HEK293 (cell line): ENCODE measurements around the gene ASF1A.
"Not testable (repeated sequence)": the region's sequence is repeated elsewhere in the genome, so short reads cannot be mapped to it uniquely, and the experiment has no call there.

Experiments
- GLIS2 ChIP-seq: fragments of 450-650 bp; formaldehyde crosslinking; IDR thresholded peaks from 2 replicates; pipeline ENCODE4 v1.5.1; 2016; ENCODE audit warnings: missing biosample characterization, missing genetic modification characterization
- MZF1 ChIP-seq: fragments of 450-650 bp; formaldehyde crosslinking; IDR thresholded peaks from 2 replicates; pipeline ENCODE4 v1.5.1; 2017; ENCODE audit warnings: missing biosample characterization, missing genetic modification characterization, borderline replicate concordance
- YY1 ChIP-seq: fragments of 450-650 bp; formaldehyde crosslinking; IDR thresholded peaks from 2 replicates; pipeline ENCODE4 v1.5.1; 2018; ENCODE audit warnings: missing biosample characterization, missing genetic modification characterization
- ZFP3 ChIP-seq: fragments of 450-650 bp; formaldehyde crosslinking; IDR thresholded peaks from 2 replicates; pipeline ENCODE4 v1.5.1; 2016; ENCODE audit warnings: low read depth, missing biosample characterization, missing genetic modification characterization
- ZNF121 ChIP-seq: fragments of 450-650 bp; formaldehyde crosslinking; IDR thresholded peaks from 2 replicates; pipeline ENCODE4 v1.5.1; 2016; ENCODE audit warnings: missing biosample characterization, missing genetic modification characterization
- ZNF19 ChIP-seq: fragments of 450-650 bp; formaldehyde crosslinking; IDR thresholded peaks from 2 replicates; pipeline ENCODE4; 2016; ENCODE audit warnings: missing biosample characterization, missing genetic modification characterization, low read depth
- ZNF426 ChIP-seq: fragments of 450-650 bp; formaldehyde crosslinking; IDR thresholded peaks from 2 replicates; pipeline ENCODE4 v1.5.1; 2017; ENCODE audit warnings: missing biosample characterization, missing genetic modification characterization, mild to moderate bottlenecking, inconsistent platforms, moderate library complexity
- ZNF48 ChIP-seq: fragments of 450-650 bp; formaldehyde crosslinking; IDR thresholded peaks from 2 replicates; pipeline ENCODE4 v1.5.1; 2016; ENCODE audit warnings: missing biosample characterization, missing genetic modification characterization
- ZNF639 ChIP-seq: fragments of 450-650 bp; formaldehyde crosslinking; IDR thresholded peaks from 2 replicates; pipeline ENCODE4 v1.5.1; 2016; ENCODE audit warnings: missing biosample characterization, missing genetic modification characterization
- TF ChIP-seq, protein P1 (sequence below): fragments of 450-650 bp; IDR thresholded peaks from 2 replicates; pipeline ENCODE4 v1.5.1; 2018; ENCODE audit warnings: missing biosample characterization, mild to moderate bottlenecking, missing genetic modification characterization
- TF ChIP-seq, protein P2 (sequence below): fragments of 450-650 bp; formaldehyde crosslinking; IDR thresholded peaks from 2 replicates; pipeline ENCODE4 v1.5.1; 2016; ENCODE audit warnings: missing biosample characterization, missing genetic modification characterization
- TF ChIP-seq, protein P3 (sequence below): fragments of 450-650 bp; formaldehyde crosslinking; IDR thresholded peaks from 2 replicates; pipeline ENCODE4 v1.5.1; 2016; ENCODE audit warnings: missing biosample characterization, missing genetic modification characterization
- TF ChIP-seq, protein P4 (sequence below): fragments of 450-650 bp; formaldehyde crosslinking; IDR thresholded peaks from 2 replicates; pipeline ENCODE4 v1.5.1; 2017; ENCODE audit warnings: missing biosample characterization, mild to moderate bottlenecking, missing genetic modification characterization, moderate library complexity

DNA sequence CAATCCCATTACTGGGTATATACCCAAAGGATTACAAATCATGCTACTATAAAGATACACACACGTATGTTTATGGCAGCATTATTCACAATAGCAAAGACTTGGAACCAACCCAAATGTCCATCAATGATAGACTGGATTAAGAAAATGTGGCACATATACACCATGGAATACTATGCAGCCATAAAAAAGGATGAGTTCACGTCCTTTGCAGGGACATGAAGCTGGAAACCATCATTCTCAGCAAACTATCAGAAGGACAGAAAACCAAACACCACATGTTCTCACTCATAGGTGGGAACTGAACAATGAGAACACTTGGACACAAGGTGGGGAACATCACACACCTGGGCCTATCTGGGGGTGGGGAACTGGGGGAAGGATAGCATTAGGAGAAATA lies 25.1 kb upstream of the ASF1A start:
- TF ChIP-seq, protein P1, sequence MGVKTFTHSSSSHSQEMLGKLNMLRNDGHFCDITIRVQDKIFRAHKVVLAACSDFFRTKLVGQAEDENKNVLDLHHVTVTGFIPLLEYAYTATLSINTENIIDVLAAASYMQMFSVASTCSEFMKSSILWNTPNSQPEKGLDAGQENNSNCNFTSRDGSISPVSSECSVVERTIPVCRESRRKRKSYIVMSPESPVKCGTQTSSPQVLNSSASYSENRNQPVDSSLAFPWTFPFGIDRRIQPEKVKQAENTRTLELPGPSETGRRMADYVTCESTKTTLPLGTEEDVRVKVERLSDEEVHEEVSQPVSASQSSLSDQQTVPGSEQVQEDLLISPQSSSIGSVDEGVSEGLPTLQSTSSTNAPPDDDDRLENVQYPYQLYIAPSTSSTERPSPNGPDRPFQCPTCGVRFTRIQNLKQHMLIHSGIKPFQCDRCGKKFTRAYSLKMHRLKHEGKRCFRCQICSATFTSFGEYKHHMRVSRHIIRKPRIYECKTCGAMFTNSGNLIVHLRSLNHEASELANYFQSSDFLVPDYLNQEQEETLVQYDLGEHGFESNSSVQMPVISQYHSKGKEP (tag by site-specific recombination): not testable (repeated sequence)
- not testable (repeated sequence) for TF ChIP-seq ZNF48; ZNF121 (tag by site-specific recombination); ZNF639 (tag by site-specific recombination); YY1 (tag by site-specific recombination); ZNF426 (tag by site-specific recombination); ZFP3 (tag by site-specific recombination); ZNF19 (tag by site-specific recombination); MZF1 (tag by site-specific recombination); GLIS2 (tag by site-specific recombination)
- TF ChIP-seq, protein P2, sequence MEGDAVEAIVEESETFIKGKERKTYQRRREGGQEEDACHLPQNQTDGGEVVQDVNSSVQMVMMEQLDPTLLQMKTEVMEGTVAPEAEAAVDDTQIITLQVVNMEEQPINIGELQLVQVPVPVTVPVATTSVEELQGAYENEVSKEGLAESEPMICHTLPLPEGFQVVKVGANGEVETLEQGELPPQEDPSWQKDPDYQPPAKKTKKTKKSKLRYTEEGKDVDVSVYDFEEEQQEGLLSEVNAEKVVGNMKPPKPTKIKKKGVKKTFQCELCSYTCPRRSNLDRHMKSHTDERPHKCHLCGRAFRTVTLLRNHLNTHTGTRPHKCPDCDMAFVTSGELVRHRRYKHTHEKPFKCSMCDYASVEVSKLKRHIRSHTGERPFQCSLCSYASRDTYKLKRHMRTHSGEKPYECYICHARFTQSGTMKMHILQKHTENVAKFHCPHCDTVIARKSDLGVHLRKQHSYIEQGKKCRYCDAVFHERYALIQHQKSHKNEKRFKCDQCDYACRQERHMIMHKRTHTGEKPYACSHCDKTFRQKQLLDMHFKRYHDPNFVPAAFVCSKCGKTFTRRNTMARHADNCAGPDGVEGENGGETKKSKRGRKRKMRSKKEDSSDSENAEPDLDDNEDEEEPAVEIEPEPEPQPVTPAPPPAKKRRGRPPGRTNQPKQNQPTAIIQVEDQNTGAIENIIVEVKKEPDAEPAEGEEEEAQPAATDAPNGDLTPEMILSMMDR (tag by site-specific recombination): not testable (repeated sequence)
- TF ChIP-seq, protein P3, sequence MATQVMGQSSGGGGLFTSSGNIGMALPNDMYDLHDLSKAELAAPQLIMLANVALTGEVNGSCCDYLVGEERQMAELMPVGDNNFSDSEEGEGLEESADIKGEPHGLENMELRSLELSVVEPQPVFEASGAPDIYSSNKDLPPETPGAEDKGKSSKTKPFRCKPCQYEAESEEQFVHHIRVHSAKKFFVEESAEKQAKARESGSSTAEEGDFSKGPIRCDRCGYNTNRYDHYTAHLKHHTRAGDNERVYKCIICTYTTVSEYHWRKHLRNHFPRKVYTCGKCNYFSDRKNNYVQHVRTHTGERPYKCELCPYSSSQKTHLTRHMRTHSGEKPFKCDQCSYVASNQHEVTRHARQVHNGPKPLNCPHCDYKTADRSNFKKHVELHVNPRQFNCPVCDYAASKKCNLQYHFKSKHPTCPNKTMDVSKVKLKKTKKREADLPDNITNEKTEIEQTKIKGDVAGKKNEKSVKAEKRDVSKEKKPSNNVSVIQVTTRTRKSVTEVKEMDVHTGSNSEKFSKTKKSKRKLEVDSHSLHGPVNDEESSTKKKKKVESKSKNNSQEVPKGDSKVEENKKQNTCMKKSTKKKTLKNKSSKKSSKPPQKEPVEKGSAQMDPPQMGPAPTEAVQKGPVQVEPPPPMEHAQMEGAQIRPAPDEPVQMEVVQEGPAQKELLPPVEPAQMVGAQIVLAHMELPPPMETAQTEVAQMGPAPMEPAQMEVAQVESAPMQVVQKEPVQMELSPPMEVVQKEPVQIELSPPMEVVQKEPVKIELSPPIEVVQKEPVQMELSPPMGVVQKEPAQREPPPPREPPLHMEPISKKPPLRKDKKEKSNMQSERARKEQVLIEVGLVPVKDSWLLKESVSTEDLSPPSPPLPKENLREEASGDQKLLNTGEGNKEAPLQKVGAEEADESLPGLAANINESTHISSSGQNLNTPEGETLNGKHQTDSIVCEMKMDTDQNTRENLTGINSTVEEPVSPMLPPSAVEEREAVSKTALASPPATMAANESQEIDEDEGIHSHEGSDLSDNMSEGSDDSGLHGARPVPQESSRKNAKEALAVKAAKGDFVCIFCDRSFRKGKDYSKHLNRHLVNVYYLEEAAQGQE: not testable (repeated sequence)
- TF ChIP-seq, protein P4, sequence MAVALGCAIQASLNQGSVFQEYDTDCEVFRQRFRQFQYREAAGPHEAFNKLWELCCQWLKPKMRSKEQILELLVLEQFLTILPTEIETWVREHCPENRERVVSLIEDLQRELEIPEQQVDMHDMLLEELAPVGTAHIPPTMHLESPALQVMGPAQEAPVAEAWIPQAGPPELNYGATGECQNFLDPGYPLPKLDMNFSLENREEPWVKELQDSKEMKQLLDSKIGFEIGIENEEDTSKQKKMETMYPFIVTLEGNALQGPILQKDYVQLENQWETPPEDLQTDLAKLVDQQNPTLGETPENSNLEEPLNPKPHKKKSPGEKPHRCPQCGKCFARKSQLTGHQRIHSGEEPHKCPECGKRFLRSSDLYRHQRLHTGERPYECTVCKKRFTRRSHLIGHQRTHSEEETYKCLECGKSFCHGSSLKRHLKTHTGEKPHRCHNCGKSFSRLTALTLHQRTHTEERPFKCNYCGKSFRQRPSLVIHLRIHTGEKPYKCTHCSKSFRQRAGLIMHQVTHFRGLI (tag by site-specific recombination): not testable (repeated sequence)
